ENCODE results near the gene UBE2R2.
A peak's percentile ranks its signal among the peaks of the same experiment; 100 is the strongest.
"Not testable (repeated sequence)": the region's sequence is repeated elsewhere in the genome, so short reads cannot be mapped to it uniquely, and the experiment has no call there.

UBE2R2 gene

GRCh38 chr9:33781736-33782135, 35.2 kb upstream of the UBE2R2 start:
- H3K4me3 ChIP-seq (ENCODE audit: control insufficient read depth, low read depth, low read length): no peak overlapping the region
- TF ChIP-seq CTCF (conservative IDR thresholded peaks at IDR 0.05; ENCODE audit: control insufficient read depth, insufficient read depth, low read depth, low read length): no peak

GRCh38 chr9:33782395-33783152, 34.4 kb upstream of the UBE2R2 start:
- no peak for TF ChIP-seq CTCF (conservative IDR thresholded peaks at IDR 0.05; ENCODE audit: control insufficient read depth, insufficient read depth, low read depth, low read length)
- no peak overlapping the region for H3K4me3 ChIP-seq (ENCODE audit: control insufficient read depth, low read depth, low read length)
- peak; percentile 59 for DNase-seq (ENCODE audit: low read depth)

More at GRCh38 chr9:33781736-33782135, 35.2 kb upstream of the UBE2R2 start:
- DNase-seq (ENCODE audit: low read depth): no peak

- no peak overlapping the region for H3K4me3 ChIP-seq (ENCODE audit: control insufficient read depth, low read depth, low read length)
- peak; percentile 36 for DNase-seq (ENCODE audit: low read depth)
- peak; percentile 42 for TF ChIP-seq CTCF (conservative IDR thresholded peaks at IDR 0.05; ENCODE audit: control insufficient read depth, insufficient read depth, low read depth, low read length)
Measured at GRCh38 chr9:33785914-33786313, 31.0 kb upstream of the UBE2R2 start.

GRCh38 chr9:33786681-33787080, 30.3 kb upstream of the UBE2R2 start:
- DNase-seq (ENCODE audit: low read depth): no peak
- TF ChIP-seq CTCF (conservative IDR thresholded peaks at IDR 0.05; ENCODE audit: control insufficient read depth, insufficient read depth, low read depth, low read length): no peak
- H3K4me3 ChIP-seq (ENCODE audit: control insufficient read depth, low read depth, low read length): no peak overlapping the region

GRCh38 chr9:33787839-33788238, 29.1 kb upstream of the UBE2R2 start:
- TF ChIP-seq CTCF (conservative IDR thresholded peaks at IDR 0.05; ENCODE audit: control insufficient read depth, insufficient read depth, low read depth, low read length): no peak
- no peak overlapping the region for H3K4me3 ChIP-seq (ENCODE audit: control insufficient read depth, low read depth, low read length)
- DNase-seq (ENCODE audit: low read depth): no peak

- H3K4me3 ChIP-seq (ENCODE audit: control insufficient read depth, low read depth, low read length); DNase-seq (ENCODE audit: low read depth): not testable (repeated sequence)
Measured at GRCh38 chr9:33789429-33789828, 27.5 kb upstream of the UBE2R2 start.

- peak; percentile 84 for DNase-seq (ENCODE audit: low read depth)
- TF ChIP-seq CTCF (conservative IDR thresholded peaks at IDR 0.05; ENCODE audit: control insufficient read depth, insufficient read depth, low read depth, low read length): no peak
- H3K4me3 ChIP-seq (ENCODE audit: control insufficient read depth, low read depth, low read length): no peak overlapping the region
Measured at GRCh38 chr9:33791117-33791516, 25.8 kb upstream of the UBE2R2 start.

GRCh38 chr9:33793496-33793895, 23.5 kb upstream of the UBE2R2 start:
- H3K4me3 ChIP-seq (ENCODE audit: control insufficient read depth, low read depth, low read length); DNase-seq (ENCODE audit: low read depth): not testable (repeated sequence)
